ENCODE data around the gene KAT7.

- TF ChIP-seq POLR2A (IDR thresholded peaks at IDR 0.05; ENCODE audit: low read length) (no peak), GATA1 (IDR thresholded peaks at IDR 0.05; ENCODE audit: low read depth, low read length) (no peak)
These were observed 12.8 kb upstream of the KAT7 start for GRCh38 chr17:49775546-49776260.

Measured in erythroblast (primary cell).